ENCODE measurements around the gene EPHA7. TPM values are rescaled to one million over a fixed set of nuclear protein-coding genes. Genes with fewer than 3 reads are reported as not detected.

Gene EPHA7
- total RNA-seq, 1 experiment from 2014 or later: not detected

GRCh38 chr6:93282521-93283031 lies 136.8 kb downstream of the EPHA7 start:
- intact Hi-C loops (cut with micrococcal nuclease; ENCODE audit: unreplicated experiment): no loop called here
- no peaks in the 10 kb centered on the region for H3K9me3 ChIP-seq
- no peaks in the 10 kb centered on the region for H3K27me3 ChIP-seq (replicated peaks; ENCODE audit: control insufficient read depth, insufficient read depth, low read length)
- BruUV-seq (replicated peaks): no TSS peak
- ChIA-PET CTCF (no interaction called here), POLR2A (no interaction called here)
- H3K4me1 Mint-ChIP-seq (ENCODE audit: low read depth, unreplicated experiment): no peaks in the 10 kb centered on the region
- H3K4me1 ChIP-seq: no peaks in the 10 kb centered on the region
- no peak for DNase-seq
- H3K27ac Mint-ChIP-seq (ENCODE audit: unreplicated experiment): no peak overlapping the region
- no peaks in the 10 kb centered on the region for H3K36me3 ChIP-seq (ENCODE audit: control insufficient read depth, insufficient read depth, low read length)
- peaks cover 9% of the 10 kb centered on the region for H3K9me3 Mint-ChIP-seq (ENCODE audit: unreplicated experiment)
- TF ChIP-seq, protein P1, sequence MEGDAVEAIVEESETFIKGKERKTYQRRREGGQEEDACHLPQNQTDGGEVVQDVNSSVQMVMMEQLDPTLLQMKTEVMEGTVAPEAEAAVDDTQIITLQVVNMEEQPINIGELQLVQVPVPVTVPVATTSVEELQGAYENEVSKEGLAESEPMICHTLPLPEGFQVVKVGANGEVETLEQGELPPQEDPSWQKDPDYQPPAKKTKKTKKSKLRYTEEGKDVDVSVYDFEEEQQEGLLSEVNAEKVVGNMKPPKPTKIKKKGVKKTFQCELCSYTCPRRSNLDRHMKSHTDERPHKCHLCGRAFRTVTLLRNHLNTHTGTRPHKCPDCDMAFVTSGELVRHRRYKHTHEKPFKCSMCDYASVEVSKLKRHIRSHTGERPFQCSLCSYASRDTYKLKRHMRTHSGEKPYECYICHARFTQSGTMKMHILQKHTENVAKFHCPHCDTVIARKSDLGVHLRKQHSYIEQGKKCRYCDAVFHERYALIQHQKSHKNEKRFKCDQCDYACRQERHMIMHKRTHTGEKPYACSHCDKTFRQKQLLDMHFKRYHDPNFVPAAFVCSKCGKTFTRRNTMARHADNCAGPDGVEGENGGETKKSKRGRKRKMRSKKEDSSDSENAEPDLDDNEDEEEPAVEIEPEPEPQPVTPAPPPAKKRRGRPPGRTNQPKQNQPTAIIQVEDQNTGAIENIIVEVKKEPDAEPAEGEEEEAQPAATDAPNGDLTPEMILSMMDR (IDR thresholded peaks at IDR 0.05; ENCODE audit: insufficient read depth in 1 of 2, low read depth in 1 of 2, low read length in 1 of 2, severe bottlenecking in 1 of 2, unreplicated experiment in 1 of 2): no peak
- no peak overlapping the region for H3K4me3 Mint-ChIP-seq (ENCODE audit: unreplicated experiment)
- no peaks in the 10 kb centered on the region for H3K27me3 Mint-ChIP-seq (ENCODE audit: insufficient read depth, unreplicated experiment)
- H3K36me3 Mint-ChIP-seq (ENCODE audit: insufficient read depth, unreplicated experiment): no peaks in the 10 kb centered on the region
- H3K4me3 ChIP-seq (ENCODE audit: low read depth, low read length): no peak overlapping the region

DNA sequence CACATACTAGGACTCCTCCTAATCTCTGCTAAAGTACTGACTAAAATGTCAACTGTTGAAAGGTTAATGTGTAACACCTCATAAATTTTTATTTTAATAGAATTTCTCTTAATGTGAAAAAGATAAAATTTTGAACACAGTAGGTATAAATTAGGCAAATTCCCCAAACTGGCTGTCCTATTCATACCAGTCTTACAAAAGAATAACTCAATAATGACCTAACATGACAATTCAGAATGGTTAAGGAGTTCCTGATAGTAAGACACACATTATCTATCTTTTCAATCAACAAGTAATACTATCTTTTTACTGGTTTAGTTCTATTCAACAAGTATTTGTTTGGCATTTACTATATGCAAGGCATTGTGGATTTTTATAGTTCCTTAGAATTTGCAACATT lies 141.1 kb downstream of the EPHA7 start:
- Histone ChIP-seq H3K27me3 (replicated peaks; ENCODE audit: control insufficient read depth, insufficient read depth, low read length) (no peaks in the 10 kb centered on the region), H3K9me3 (no peaks in the 10 kb centered on the region), H3K36me3 (ENCODE audit: control insufficient read depth, insufficient read depth, low read length) (no peaks in the 10 kb centered on the region), H3K4me3 (ENCODE audit: low read depth, low read length) (no peak overlapping the region), H3K4me1 (no peaks in the 10 kb centered on the region)
- Mint-ChIP-seq H3K27me3 (ENCODE audit: insufficient read depth, unreplicated experiment) (no peaks in the 10 kb centered on the region), H3K4me3 (ENCODE audit: unreplicated experiment) (no peak overlapping the region), H3K9me3 (ENCODE audit: unreplicated experiment) (no peaks in the 10 kb centered on the region), H3K36me3 (ENCODE audit: insufficient read depth, unreplicated experiment) (no peaks in the 10 kb centered on the region), H3K4me1 (ENCODE audit: low read depth, unreplicated experiment) (no peaks in the 10 kb centered on the region), H3K27ac (ENCODE audit: unreplicated experiment) (no peak overlapping the region)
- POLR2A ChIA-PET: no interaction called here
- no TSS peak for BruUV-seq (replicated peaks)
- intact Hi-C loops (cut with micrococcal nuclease; ENCODE audit: unreplicated experiment): no loop called here
- DNase-seq: no peak
- CTCF ChIA-PET: no interaction called here
- TF ChIP-seq, protein P1 (IDR thresholded peaks at IDR 0.05; ENCODE audit: insufficient read depth in 1 of 2, low read depth in 1 of 2, low read length in 1 of 2, severe bottlenecking in 1 of 2, unreplicated experiment in 1 of 2): no peak

DNA sequence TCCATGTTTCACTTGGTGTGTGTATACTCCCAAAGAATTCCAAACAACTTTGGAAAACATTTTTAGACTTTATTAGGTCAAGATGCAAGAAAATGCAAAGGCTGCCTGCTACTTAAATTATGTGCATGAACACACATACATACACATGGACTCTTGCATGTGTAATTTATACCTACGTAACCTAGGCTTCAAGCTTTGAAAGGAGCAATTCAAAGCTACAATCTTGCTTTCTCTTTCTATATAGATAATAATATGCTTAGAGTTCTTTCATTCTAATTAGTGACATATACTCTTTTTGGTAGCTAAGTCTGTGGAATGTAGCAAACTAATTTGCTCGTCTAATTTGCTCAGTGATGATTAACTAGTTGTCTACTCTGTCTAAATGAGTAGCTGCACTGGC lies 146.5 kb downstream of the EPHA7 start:
- Mint-ChIP-seq H3K27ac (ENCODE audit: unreplicated experiment) (no peak overlapping the region), H3K36me3 (ENCODE audit: insufficient read depth, unreplicated experiment) (no peaks in the 10 kb centered on the region), H3K27me3 (ENCODE audit: insufficient read depth, unreplicated experiment) (no peaks in the 10 kb centered on the region), H3K9me3 (ENCODE audit: unreplicated experiment) (no peaks in the 10 kb centered on the region), H3K4me1 (ENCODE audit: low read depth, unreplicated experiment) (no peaks in the 10 kb centered on the region), H3K4me3 (ENCODE audit: unreplicated experiment) (no peak overlapping the region)
- TF ChIP-seq, protein P1 (IDR thresholded peaks at IDR 0.05; ENCODE audit: insufficient read depth in 1 of 2, low read depth in 1 of 2, low read length in 1 of 2, severe bottlenecking in 1 of 2, unreplicated experiment in 1 of 2): no peak
- intact Hi-C loops (cut with micrococcal nuclease; ENCODE audit: unreplicated experiment): no loop called here
- Histone ChIP-seq H3K27me3 (replicated peaks; ENCODE audit: control insufficient read depth, insufficient read depth, low read length) (no peaks in the 10 kb centered on the region), H3K9me3 (no peaks in the 10 kb centered on the region), H3K4me3 (ENCODE audit: low read depth, low read length) (no peak overlapping the region), H3K36me3 (ENCODE audit: control insufficient read depth, insufficient read depth, low read length) (no peaks in the 10 kb centered on the region), H3K4me1 (no peaks in the 10 kb centered on the region)
- ChIA-PET CTCF (no interaction called here), POLR2A (no interaction called here)
- DNase-seq: no peak
- no TSS peak for BruUV-seq (replicated peaks)

Data from Caco-2 (cell line).